ENCODE results near the gene WARS2.

WARS2 gene

GRCh38 chr1:118986555-118987467 lies 153.6 kb downstream of the WARS2 start:
- Histone ChIP-seq H3K36me3 (ENCODE audit: insufficient read depth, low read length) (no peaks in the 10 kb centered on the region), H2AFZ (ENCODE audit: low read depth, low read length) (peak overlapping the region; percentile 82), H3K9me3 (ENCODE audit: low read length) (peaks cover 8% of the 10 kb centered on the region), H3K4me3 (ENCODE audit: low read length) (no peak overlapping the region), H3K27me3 (ENCODE audit: insufficient read depth, low read length) (peaks cover 100% of the 10 kb centered on the region), H3K4me1 (ENCODE audit: insufficient read depth, low read length) (peaks cover 13% of the 10 kb centered on the region)

GRCh38 chr1:118985640-118986554 lies 154.6 kb downstream of the WARS2 start:
- Histone ChIP-seq H3K9me3 (ENCODE audit: low read length) (peaks cover 8% of the 10 kb centered on the region), H2AFZ (ENCODE audit: low read depth, low read length) (no peak overlapping the region), H3K27me3 (ENCODE audit: insufficient read depth, low read length) (peaks cover 100% of the 10 kb centered on the region), H3K4me1 (ENCODE audit: insufficient read depth, low read length) (peaks cover 13% of the 10 kb centered on the region), H3K4me3 (ENCODE audit: low read length) (no peak overlapping the region), H3K36me3 (ENCODE audit: insufficient read depth, low read length) (no peaks in the 10 kb centered on the region)

- Histone ChIP-seq H2AFZ (ENCODE audit: low read depth, low read length) (peak overlapping the region; percentile 31), H3K27me3 (ENCODE audit: insufficient read depth, low read length) (peaks cover 99% of the 10 kb centered on the region), H3K4me1 (ENCODE audit: insufficient read depth, low read length) (peaks cover 13% of the 10 kb centered on the region), H3K9me3 (ENCODE audit: low read length) (peaks cover 8% of the 10 kb centered on the region), H3K36me3 (ENCODE audit: insufficient read depth, low read length) (no peaks in the 10 kb centered on the region), H3K4me3 (ENCODE audit: low read length) (no peak overlapping the region)
Observed at GRCh38 chr1:118984722-118985639, 155.5 kb downstream of the WARS2 start.

- no peak overlapping the region for H3K4me3 ChIP-seq (ENCODE audit: low read length)
- peaks cover 8% of the 10 kb centered on the region for H3K9me3 ChIP-seq (ENCODE audit: low read length)
- peaks cover 99% of the 10 kb centered on the region for H3K27me3 ChIP-seq (ENCODE audit: insufficient read depth, low read length)
- H3K36me3 ChIP-seq (ENCODE audit: insufficient read depth, low read length) = no peaks in the 10 kb centered on the region
- H3K4me1 ChIP-seq (ENCODE audit: insufficient read depth, low read length) = peaks cover 11% of the 10 kb centered on the region
- peak overlapping the region; percentile 31 for H2AFZ ChIP-seq (ENCODE audit: low read depth, low read length)
Observed at GRCh38 chr1:118984086-118984721, 156.2 kb downstream of the WARS2 start.

GRCh38 chr1:118983558-118984041 lies 156.9 kb downstream of the WARS2 start:
- Histone ChIP-seq H3K9me3 (ENCODE audit: low read length) (peaks cover 8% of the 10 kb centered on the region), H3K4me1 (ENCODE audit: insufficient read depth, low read length) (peaks cover 9% of the 10 kb centered on the region), H3K27me3 (ENCODE audit: insufficient read depth, low read length) (peaks cover 99% of the 10 kb centered on the region), H3K4me3 (ENCODE audit: low read length) (no peak overlapping the region), H3K36me3 (ENCODE audit: insufficient read depth, low read length) (no peaks in the 10 kb centered on the region), H2AFZ (ENCODE audit: low read depth, low read length) (no peak overlapping the region)

- Histone ChIP-seq H3K4me3 (ENCODE audit: low read length) (no peak overlapping the region), H3K9me3 (ENCODE audit: low read length) (peaks cover 8% of the 10 kb centered on the region), H3K27me3 (ENCODE audit: insufficient read depth, low read length) (peaks cover 99% of the 10 kb centered on the region), H2AFZ (ENCODE audit: low read depth, low read length) (no peak overlapping the region), H3K36me3 (ENCODE audit: insufficient read depth, low read length) (no peaks in the 10 kb centered on the region), H3K4me1 (ENCODE audit: insufficient read depth, low read length) (peaks cover 8% of the 10 kb centered on the region)
Observed at GRCh38 chr1:118982821-118983557, 157.5 kb downstream of the WARS2 start.

- H3K9me3 ChIP-seq (ENCODE audit: low read length) = peaks cover 8% of the 10 kb centered on the region
- H2AFZ ChIP-seq (ENCODE audit: low read depth, low read length) = no peak overlapping the region
- H3K4me3 ChIP-seq (ENCODE audit: low read length) = no peak overlapping the region
- no peaks in the 10 kb centered on the region for H3K36me3 ChIP-seq (ENCODE audit: insufficient read depth, low read length)
- H3K27me3 ChIP-seq (ENCODE audit: insufficient read depth, low read length) = peaks cover 99% of the 10 kb centered on the region
- peaks cover 3% of the 10 kb centered on the region for H3K4me1 ChIP-seq (ENCODE audit: insufficient read depth, low read length)
Observed at GRCh38 chr1:118982266-118982665, 158.2 kb downstream of the WARS2 start.

GRCh38 chr1:118981436-118981835 lies 159.0 kb downstream of the WARS2 start:
- H3K27me3 ChIP-seq (ENCODE audit: insufficient read depth, low read length) = peaks cover 99% of the 10 kb centered on the region
- H3K4me3 ChIP-seq (ENCODE audit: low read length) = no peak overlapping the region
- H2AFZ ChIP-seq (ENCODE audit: low read depth, low read length) = no peak overlapping the region
- H3K9me3 ChIP-seq (ENCODE audit: low read length) = peaks cover 8% of the 10 kb centered on the region
- no peaks in the 10 kb centered on the region for H3K4me1 ChIP-seq (ENCODE audit: insufficient read depth, low read length)
- H3K36me3 ChIP-seq (ENCODE audit: insufficient read depth, low read length) = no peaks in the 10 kb centered on the region
